Parathyroid adenoma (tissue), 2 donors: ENCODE results near the gene KRTAP12-2.

Experiments
- H2AFZ ChIP-seq: fragments of 300-600 bp; sonication (generic); one replicate; pipeline ENCODE4 v1.7.0; 2017; ENCODE audit warnings: antibody characterized with exemption, mild to moderate bottlenecking
- H3K27ac ChIP-seq: fragments of 300-600 bp; sonication (generic); one replicate; pipeline ENCODE4 v1.7.0; 2017
- H3K27me3 ChIP-seq: fragments of 300-600 bp; sonication (generic); one replicate; pipeline ENCODE4 v1.7.0; 2017; ENCODE audit warnings: low read length; ENCODE audit not compliant: control insufficient read depth, insufficient read depth
- H3K36me3 ChIP-seq: fragments of 300-600 bp; sonication (generic); one replicate; pipeline ENCODE4 v1.7.0; 2017; ENCODE audit warnings: low read length; ENCODE audit not compliant: control insufficient read depth, insufficient read depth
- H3K4me1 ChIP-seq: fragments of 300-600 bp; sonication (generic); one replicate; pipeline ENCODE4 v1.7.0; 2017; ENCODE audit warnings: control low read depth
- H3K4me2 ChIP-seq: fragments of 300-600 bp; sonication (generic); one replicate; pipeline ENCODE4 v1.7.0; 2017; ENCODE audit warnings: low read length
- H3K4me3 ChIP-seq: fragments of 300-600 bp; sonication (generic); one replicate; pipeline ENCODE4 v1.7.0; 2017; ENCODE audit warnings: low read depth, low read length
- H3K79me2 ChIP-seq: fragments of 300-600 bp; sonication (generic); one replicate; pipeline ENCODE4 v1.7.0; 2017; ENCODE audit warnings: control low read depth
- H3K9ac ChIP-seq: fragments of 300-600 bp; sonication (generic); one replicate; pipeline ENCODE4 v1.7.0; 2017; ENCODE audit warnings: mild to moderate bottlenecking
- H3K9me3 ChIP-seq: fragments of 300-600 bp; sonication (generic); one replicate; pipeline ENCODE4 v1.7.0; 2017; ENCODE audit warnings: low read length; ENCODE audit not compliant: control insufficient read depth
- CTCF ChIP-seq: fragments of 300-600 bp; sonication (generic); IDR thresholded peaks from one replicate; pipeline ENCODE4 v1.7.0; 2017; ENCODE audit warnings: antibody characterized with exemption, mild to moderate bottlenecking
- donor health status: primary hyperparathyroidism.

KRTAP12-2 gene

GRCh38 chr21:44666401-44667320 is at the start of gene KRTAP12-2:
Gene KRTAP12-2 (minus strand): TSS chr21:44666927. CDS start chr21:44666886, 41 bp downstream.
- Histone ChIP-seq H3K9ac (no peak within 1 kb of the TSS), H3K79me2 (no peaks in the 10 kb centered on the region), H3K4me3 (no peak within 1 kb of the TSS), H3K9me3 (no peaks in the 10 kb centered on the region), H3K4me1 (no peaks in the 10 kb centered on the region), H3K36me3 (no peaks in the 10 kb centered on the region), H3K4me2 (no peak within 1 kb of the TSS), H2AFZ (no peak within 1 kb of the TSS), H3K27me3 (no peaks in the 10 kb centered on the region), H3K27ac (no peak within 1 kb of the TSS)
- no peak for TF ChIP-seq CTCF

- H3K36me3 ChIP-seq: no peaks in the 10 kb centered on the region
- H3K9ac ChIP-seq: no peak overlapping the region
- no peak for TF ChIP-seq CTCF
- H3K9me3 ChIP-seq: no peaks in the 10 kb centered on the region
- no peak overlapping the region for H3K4me2 ChIP-seq
- no peak overlapping the region for H3K4me3 ChIP-seq
- H3K27ac ChIP-seq: no peak overlapping the region
- no peaks in the 10 kb centered on the region for H3K79me2 ChIP-seq
- no peaks in the 10 kb centered on the region for H3K4me1 ChIP-seq
- H2AFZ ChIP-seq: no peak overlapping the region
- H3K27me3 ChIP-seq: no peaks in the 10 kb centered on the region
Observed at GRCh38 chr21:44714905-44715304, 48.2 kb upstream of the KRTAP12-2 start.

GRCh38 chr21:44713846-44714245 is 47.1 kb upstream of the KRTAP12-2 start:
- TF ChIP-seq CTCF: no peak
- Histone ChIP-seq H3K27ac (no peak overlapping the region), H3K79me2 (no peaks in the 10 kb centered on the region), H3K4me3 (no peak overlapping the region), H3K4me2 (no peak overlapping the region), H3K36me3 (no peaks in the 10 kb centered on the region), H3K9ac (no peak overlapping the region), H3K9me3 (no peaks in the 10 kb centered on the region), H2AFZ (no peak overlapping the region), H3K4me1 (no peaks in the 10 kb centered on the region), H3K27me3 (no peaks in the 10 kb centered on the region)

GRCh38 chr21:44713130-44713529 is 46.4 kb upstream of the KRTAP12-2 start:
- Histone ChIP-seq H3K27me3 (no peaks in the 10 kb centered on the region), H3K9me3 (no peaks in the 10 kb centered on the region)

More at GRCh38 chr21:44713130-44713529, 46.4 kb upstream of the KRTAP12-2 start:
- Histone ChIP-seq H3K4me2 (no peak overlapping the region), H3K4me1 (no peaks in the 10 kb centered on the region), H3K27ac (no peak overlapping the region), H3K79me2 (no peaks in the 10 kb centered on the region), H3K36me3 (no peaks in the 10 kb centered on the region), H2AFZ (no peak overlapping the region), H3K4me3 (no peak overlapping the region), H3K9ac (no peak overlapping the region)
- TF ChIP-seq CTCF: no peak
